HG03097 (cell line): ENCODE data around the gene PLAC9.

Source experiments
- ATAC-seq: cut with Tn5 transposase; IDR thresholded peaks from one replicate; pipeline ENCODE4 v1.9.1; 2021; ENCODE audit not compliant: unreplicated experiment, low FRiP score

PLAC9 gene

GRCh38 chr10:80177781-80178636, 45.5 kb downstream of the PLAC9 start:
- no peak for ATAC-seq

GRCh38 chr10:80182986-80183385, 50.5 kb downstream of the PLAC9 start:
- no peak for ATAC-seq

- ATAC-seq: no peak
Measured at GRCh38 chr10:80183436-80183835, 50.9 kb downstream of the PLAC9 start.

GRCh38 chr10:80184291-80184690, 51.8 kb downstream of the PLAC9 start:
- ATAC-seq: no peak

- ATAC-seq: no peak
Measured at GRCh38 chr10:80185578-80186299, 53.2 kb downstream of the PLAC9 start.

- no peak for ATAC-seq
Measured at GRCh38 chr10:80186364-80187012, 54.0 kb downstream of the PLAC9 start.

- ATAC-seq: no peak
Measured at GRCh38 chr10:80187060-80187459, 54.5 kb downstream of the PLAC9 start.

GRCh38 chr10:80187465-80188409, 55.2 kb downstream of the PLAC9 start:
- ATAC-seq: peak; percentile 76

- no peak for ATAC-seq
Measured at GRCh38 chr10:80188713-80189112, 56.2 kb downstream of the PLAC9 start.

- no peak for ATAC-seq
Measured at GRCh38 chr10:80191589-80192270, 59.2 kb downstream of the PLAC9 start.

GRCh38 chr10:80192553-80192952, 60.0 kb downstream of the PLAC9 start:
- no peak for ATAC-seq

GRCh38 chr10:80194373-80195045, 62.0 kb downstream of the PLAC9 start:
- no peak for ATAC-seq
